K562 (cell line): Measurements from ENCODE around the gene EEF2K.

Experiments
- CHD2 ChIP-seq: IDR thresholded peaks from 2 replicates; pipeline ENCODE4 v1.6.1; 2011; ENCODE audit warnings: low read depth, low read length
- EZH2 ChIP-seq: IDR thresholded peaks from 2 replicates; pipeline ENCODE4 v1.6.1; 2012; ENCODE audit warnings: low read depth, mild to moderate bottlenecking, inconsistent platforms, low read length, borderline replicate concordance
- FOSL1 ChIP-seq: fragments of 200-800 bp; sonication (Bioruptor generic); conservative IDR thresholded peaks from 2 replicates; pipeline ENCODE4 v1.6.1; 2016; ENCODE audit warnings: missing genetic modification characterization, missing compliant biosample characterization
- MYBL2 ChIP-seq, 2 experiments: fragments of 450-650 bp in 1 of 2; sonication (generic) in 1 of 2; formaldehyde crosslinking in 1 of 2; IDR thresholded peaks; 2 replicates each; pipeline versions ENCODE4 v1.6.1 to v1.8.1; 2017 to 2022; ENCODE audit warnings: borderline replicate concordance in 1 of 2, inconsistent platforms in 1 of 2, low read depth in 1 of 2, mild to moderate bottlenecking in 1 of 2, missing genetic modification reagents in 1 of 2, moderate library complexity in 1 of 2
- POLR3A ChIP-seq: IDR thresholded peaks from 2 replicates; pipeline ENCODE4 v1.6.1; 2011; ENCODE audit warnings: borderline replicate concordance, mild to moderate bottlenecking, moderate library complexity; ENCODE audit not compliant: insufficient read length, insufficient read depth; ENCODE audit errors: extremely low read depth
- RFX5 ChIP-seq: IDR thresholded peaks from 2 replicates; pipeline ENCODE4 v1.6.1; 2011; ENCODE audit warnings: low read depth, mild to moderate bottlenecking, improper control_type of control experiment, low read length
- ZNF274 ChIP-seq: IDR thresholded peaks from 2 replicates; pipeline ENCODE4 v1.6.1; 2011; ENCODE audit warnings: low read depth, mild to moderate bottlenecking, low read length, moderate library complexity, borderline replicate concordance
- TF ChIP-seq, protein P1 (sequence below), 3 experiments: IDR thresholded peaks in 2 of 3; conservative IDR thresholded peaks in 1 of 3; 2 replicates each; pipeline ENCODE4 v1.5.1; 2011 to 2012; ENCODE audit warnings: low read length in 3 of 3, mild to moderate bottlenecking in 3 of 3, control low read depth in 2 of 3, improper control_type of control experiment in 1 of 3, inconsistent platforms in 1 of 3, low read depth in 1 of 3, mixed read lengths in 1 of 3, moderate library complexity in 1 of 3; ENCODE audit not compliant: insufficient read depth in 2 of 3
- TF ChIP-seq, protein P2 (sequence below): IDR thresholded peaks from 3 replicates; pipeline ENCODE4 v1.6.1; 2011; ENCODE audit warnings: borderline replicate concordance, mild to moderate bottlenecking, moderate library complexity; ENCODE audit not compliant: insufficient read length; ENCODE audit errors: extremely low read depth

GRCh38 chr16:22270525-22270924, 64.4 kb downstream of the EEF2K start:
- no peak for TF ChIP-seq EZH2
- no peak for TF ChIP-seq CHD2
- no peak for TF ChIP-seq MYBL2 (IDR thresholded peaks at IDR 0.05; ENCODE audit: low read depth)
- no peak for TF ChIP-seq MYBL2 (CRISPR knock-in tag; IDR thresholded peaks at IDR 0.05; ENCODE audit: borderline replicate concordance)
- no peak for TF ChIP-seq RFX5
- TF ChIP-seq, protein P1, sequence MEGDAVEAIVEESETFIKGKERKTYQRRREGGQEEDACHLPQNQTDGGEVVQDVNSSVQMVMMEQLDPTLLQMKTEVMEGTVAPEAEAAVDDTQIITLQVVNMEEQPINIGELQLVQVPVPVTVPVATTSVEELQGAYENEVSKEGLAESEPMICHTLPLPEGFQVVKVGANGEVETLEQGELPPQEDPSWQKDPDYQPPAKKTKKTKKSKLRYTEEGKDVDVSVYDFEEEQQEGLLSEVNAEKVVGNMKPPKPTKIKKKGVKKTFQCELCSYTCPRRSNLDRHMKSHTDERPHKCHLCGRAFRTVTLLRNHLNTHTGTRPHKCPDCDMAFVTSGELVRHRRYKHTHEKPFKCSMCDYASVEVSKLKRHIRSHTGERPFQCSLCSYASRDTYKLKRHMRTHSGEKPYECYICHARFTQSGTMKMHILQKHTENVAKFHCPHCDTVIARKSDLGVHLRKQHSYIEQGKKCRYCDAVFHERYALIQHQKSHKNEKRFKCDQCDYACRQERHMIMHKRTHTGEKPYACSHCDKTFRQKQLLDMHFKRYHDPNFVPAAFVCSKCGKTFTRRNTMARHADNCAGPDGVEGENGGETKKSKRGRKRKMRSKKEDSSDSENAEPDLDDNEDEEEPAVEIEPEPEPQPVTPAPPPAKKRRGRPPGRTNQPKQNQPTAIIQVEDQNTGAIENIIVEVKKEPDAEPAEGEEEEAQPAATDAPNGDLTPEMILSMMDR (IDR thresholded peaks at IDR 0.05 in 2 of 3, conservative IDR thresholded peaks at IDR 0.05 in 1 of 3; ENCODE audit: insufficient read depth in 2 of 3, low read depth in 1 of 3, low read length in 3 of 3), result no peak
- TF ChIP-seq, protein P2, sequence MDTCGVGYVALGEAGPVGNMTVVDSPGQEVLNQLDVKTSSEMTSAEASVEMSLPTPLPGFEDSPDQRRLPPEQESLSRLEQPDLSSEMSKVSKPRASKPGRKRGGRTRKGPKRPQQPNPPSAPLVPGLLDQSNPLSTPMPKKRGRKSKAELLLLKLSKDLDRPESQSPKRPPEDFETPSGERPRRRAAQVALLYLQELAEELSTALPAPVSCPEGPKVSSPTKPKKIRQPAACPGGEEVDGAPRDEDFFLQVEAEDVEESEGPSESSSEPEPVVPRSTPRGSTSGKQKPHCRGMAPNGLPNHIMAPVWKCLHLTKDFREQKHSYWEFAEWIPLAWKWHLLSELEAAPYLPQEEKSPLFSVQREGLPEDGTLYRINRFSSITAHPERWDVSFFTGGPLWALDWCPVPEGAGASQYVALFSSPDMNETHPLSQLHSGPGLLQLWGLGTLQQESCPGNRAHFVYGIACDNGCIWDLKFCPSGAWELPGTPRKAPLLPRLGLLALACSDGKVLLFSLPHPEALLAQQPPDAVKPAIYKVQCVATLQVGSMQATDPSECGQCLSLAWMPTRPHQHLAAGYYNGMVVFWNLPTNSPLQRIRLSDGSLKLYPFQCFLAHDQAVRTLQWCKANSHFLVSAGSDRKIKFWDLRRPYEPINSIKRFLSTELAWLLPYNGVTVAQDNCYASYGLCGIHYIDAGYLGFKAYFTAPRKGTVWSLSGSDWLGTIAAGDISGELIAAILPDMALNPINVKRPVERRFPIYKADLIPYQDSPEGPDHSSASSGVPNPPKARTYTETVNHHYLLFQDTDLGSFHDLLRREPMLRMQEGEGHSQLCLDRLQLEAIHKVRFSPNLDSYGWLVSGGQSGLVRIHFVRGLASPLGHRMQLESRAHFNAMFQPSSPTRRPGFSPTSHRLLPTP, result no peak
- no peak for TF ChIP-seq ZNF274
- no peak for TF ChIP-seq POLR3A
- no peak for TF ChIP-seq FOSL1 (tag)
